SH-SY5Y (cell line): Measurements from ENCODE around the gene WNK3.

Experiments
- GATA2 ChIP-seq: IDR thresholded peaks from 2 replicates; pipeline ENCODE4 v1.6.1; 2011; ENCODE audit warnings: mild to moderate bottlenecking, low read depth, low read length
- GATA3 ChIP-seq: IDR thresholded peaks from 2 replicates; pipeline ENCODE4 v1.6.1; 2011; ENCODE audit warnings: low read depth, mild to moderate bottlenecking, low read length, moderate library complexity

Gene WNK3

DNA sequence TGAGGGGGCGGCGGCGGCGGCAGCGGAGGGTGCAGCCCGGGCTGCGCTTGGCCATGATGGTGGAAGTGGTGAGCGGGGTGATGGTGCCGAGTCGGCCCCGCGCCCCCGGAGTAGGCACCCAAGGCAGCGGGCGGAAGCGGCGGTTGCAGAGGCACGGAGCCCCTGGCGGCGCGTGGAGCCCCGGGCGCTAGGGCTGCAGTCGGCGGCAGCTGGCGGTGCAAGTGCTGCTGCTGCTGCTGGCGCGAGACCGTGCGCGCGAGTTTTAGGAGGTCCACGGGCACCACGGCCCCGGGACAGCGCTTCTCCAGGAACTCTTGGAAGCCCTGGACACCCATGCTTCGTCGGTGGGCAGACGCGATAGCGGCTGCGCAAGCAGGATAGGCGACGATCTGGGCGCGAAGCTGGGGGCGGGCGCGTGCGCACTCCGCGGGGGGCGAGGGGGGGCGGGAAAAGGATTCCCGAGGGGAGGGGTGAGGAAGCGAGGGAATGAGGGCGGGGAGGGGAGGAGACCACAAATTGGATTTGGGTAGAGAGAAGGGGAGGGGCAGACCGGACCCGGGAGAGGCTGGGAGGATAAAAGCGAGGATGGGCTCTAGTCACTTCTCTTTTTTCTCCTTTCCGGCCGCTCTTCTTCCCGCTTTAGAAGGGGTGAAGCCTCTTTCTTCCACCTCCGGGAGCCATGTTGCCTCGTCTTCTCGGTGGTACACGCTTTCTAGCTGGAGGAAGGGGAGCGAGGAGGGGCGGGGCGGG, 174.8 kb downstream of the WNK3 start, which contains the start of gene FAM120C:
Gene FAM120C (minus strand): TSS at position 391 of the 750 bp plus-strand sequence. CDS start 56 bp downstream, at position 335.
- no peak for TF ChIP-seq GATA3

DNA sequence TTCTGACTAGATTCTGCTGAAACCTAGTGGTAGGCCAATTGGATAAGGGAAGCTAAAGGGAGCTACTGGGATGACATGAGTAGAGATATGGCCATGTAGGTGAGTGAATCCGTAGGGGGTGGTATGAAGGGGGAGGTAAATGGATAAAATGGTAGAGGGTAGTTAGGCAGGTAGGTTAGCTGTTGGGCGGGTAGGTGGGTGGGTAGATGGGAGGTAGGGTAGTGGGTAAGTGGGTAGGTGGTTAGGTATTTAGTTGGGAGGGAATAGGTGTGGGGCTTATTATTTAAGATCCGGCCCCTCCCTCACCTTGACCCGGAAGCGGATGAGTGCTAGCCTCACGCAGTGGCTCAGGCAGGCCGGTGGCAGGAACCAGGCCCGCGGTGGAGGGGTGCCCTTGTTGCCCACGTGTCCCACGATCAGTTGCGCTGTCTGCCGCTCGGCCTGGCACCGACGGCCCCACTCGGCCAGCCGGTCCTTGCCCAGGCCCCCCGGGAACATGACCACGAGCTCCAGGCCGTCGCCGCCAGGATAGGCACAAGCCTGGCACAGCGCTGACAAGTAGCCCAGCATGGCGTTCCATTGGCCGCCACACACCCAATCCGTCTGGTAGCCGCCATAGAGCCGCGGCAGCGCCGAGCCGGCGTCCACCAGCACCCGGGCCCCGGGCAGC, 175.5 kb downstream of the WNK3 start:
- TF ChIP-seq GATA2 (no peak), GATA3 (no peak)

DNA sequence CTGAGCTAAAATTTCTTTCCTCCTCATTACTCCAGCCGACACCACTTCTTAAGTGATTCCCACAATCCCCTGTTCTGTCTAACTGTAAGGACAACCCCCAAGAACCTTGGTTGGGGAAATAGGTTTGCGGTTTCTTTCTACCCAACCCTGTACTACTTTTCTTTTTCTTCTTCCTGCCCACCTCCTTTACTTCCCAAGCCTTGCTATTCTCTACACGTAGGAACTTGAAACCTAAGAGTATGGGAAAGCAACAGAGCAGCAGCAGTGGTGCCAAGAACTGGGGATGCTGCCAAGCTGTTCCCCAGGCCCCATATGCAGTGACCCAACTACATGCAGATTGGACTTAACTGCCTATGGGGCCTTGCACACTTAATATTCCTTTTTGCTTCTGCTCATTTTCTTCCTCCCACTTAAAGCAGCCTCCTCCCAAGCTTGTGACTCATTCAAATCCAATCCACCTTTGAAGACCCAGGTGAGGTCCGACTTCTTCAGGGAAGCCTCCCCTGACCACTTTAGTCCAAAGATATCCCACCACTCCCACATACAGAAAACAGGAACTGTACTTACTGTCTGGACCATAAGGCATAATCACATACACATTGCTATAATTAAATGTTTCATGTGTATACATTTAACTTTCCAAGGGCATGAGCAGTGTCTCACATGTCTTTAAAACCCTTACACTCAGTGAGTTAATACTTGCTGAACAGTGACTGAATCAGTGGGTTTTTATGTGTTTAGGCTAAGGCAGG, 176.5 kb downstream of the WNK3 start:
- TF ChIP-seq GATA3 (no peak), GATA2 (no peak)

DNA sequence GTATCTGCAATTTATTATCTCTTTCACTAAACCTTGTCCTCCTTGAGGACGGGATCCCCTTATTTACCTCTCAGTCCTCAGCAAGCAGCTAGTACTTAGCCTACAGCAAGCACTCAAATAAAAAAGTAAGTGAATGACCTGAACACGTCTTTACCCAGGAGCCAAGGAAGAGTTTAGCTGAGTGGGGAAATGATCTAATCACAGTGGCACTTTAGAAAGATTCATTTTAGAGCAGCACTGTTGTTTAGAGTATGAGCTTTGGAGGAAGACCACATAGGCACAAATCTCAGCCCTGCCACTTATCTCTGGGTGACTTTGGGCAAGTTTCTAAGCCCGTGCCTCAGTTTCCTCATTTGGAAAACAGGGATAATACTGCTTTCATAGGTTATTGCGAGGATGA, 177.4 kb downstream of the WNK3 start:
- TF ChIP-seq GATA2, result no peak
- no peak for TF ChIP-seq GATA3

DNA sequence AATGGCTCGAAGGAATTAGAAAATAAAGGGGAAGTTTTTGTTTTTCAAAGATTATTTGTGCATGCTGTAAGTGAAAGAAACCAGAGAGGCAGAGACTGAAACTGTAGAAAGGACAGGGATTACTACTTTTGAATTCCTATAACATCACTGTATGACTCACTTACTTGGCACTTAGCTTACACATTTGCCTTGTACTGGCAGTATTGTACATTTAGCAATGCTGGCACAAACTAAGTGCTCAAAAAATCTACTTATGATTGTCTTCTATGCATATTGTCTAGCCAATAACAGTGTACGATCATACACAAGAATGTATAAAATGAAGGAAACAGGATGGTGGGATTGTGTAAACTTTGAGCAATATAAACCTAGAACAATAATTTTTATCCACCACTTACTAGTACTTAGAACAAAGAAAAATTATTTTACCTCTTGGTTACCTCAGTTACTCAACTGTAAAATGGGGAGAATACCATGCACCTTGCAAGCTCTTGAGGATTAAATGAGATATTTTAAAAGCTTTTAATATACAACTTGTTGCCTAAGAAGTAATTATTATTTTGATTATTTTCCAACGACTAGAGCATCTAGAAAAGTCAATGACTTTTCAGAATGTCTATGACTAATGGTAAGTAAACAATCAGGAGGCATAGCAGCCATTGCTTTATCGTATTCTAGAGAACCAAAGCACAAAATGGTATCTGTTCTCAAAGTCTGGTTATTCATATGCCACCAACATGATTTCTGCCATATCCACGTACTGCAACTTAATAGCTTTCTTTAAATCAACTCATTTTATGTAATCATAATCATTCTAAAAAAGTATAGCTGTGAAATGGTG, 179.5 kb downstream of the WNK3 start:
- TF ChIP-seq GATA2 (no peak), GATA3 (no peak)

DNA sequence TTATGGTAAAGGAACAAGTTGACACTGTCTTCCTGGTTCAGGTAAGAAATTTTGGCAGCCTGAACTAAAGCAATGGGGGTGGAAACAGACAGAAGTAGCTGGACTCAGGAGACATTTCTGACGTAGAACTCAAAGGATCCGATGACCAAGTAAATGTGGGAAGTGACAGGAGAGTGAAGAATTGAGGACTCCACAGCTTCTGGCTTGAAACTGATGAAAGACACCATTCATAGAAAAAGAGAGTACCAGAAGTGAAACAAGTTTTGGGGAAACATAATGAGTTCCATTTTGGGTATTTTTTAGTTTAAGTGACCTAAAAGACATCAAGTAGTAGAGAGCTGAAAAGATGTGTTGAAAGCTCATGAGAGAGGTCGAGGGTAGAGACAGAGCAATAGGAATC, 180.5 kb downstream of the WNK3 start:
- TF ChIP-seq GATA2, result no peak

DNA sequence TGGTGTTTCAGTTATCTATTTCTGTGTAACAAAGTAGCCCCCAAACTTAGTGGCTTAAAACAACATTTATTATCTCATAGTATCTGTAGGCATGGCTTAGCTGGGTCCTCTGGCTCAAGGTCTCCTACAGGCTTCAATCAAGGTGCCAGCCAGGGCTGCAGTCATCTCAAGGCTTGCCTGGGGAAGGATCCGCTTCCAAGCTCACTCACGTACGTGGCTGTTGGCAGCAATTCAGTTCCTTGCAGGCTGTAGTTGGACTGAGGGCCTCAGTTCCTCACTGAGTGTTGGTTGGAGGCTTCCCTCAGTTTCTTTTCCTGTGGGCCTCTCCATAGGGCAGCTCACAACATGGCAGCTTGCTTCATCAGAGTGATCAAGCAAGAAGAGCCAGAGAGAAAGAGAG, 184.1 kb downstream of the WNK3 start:
- no peak for TF ChIP-seq GATA3
- no peak for TF ChIP-seq GATA2

DNA sequence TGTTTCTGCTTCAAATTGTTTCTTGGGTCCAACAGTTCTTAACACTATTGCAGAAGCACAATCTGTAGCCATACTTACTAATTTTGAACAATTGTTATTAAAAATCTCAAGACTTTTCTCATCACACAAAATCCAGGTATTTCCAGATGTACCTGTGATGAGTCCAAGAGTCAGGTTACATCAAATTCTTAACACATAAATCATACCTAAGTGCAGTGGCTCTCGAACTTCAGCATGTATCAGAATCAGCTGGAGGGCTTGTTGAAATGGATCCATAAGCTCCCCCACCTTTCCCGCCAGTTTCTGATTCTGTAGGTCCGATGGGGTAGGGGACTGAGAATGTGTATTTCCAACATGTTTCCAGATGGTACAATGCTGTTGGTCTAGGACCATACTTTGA, 185.4 kb downstream of the WNK3 start:
- no peak for TF ChIP-seq GATA3
- TF ChIP-seq GATA2, result no peak

DNA sequence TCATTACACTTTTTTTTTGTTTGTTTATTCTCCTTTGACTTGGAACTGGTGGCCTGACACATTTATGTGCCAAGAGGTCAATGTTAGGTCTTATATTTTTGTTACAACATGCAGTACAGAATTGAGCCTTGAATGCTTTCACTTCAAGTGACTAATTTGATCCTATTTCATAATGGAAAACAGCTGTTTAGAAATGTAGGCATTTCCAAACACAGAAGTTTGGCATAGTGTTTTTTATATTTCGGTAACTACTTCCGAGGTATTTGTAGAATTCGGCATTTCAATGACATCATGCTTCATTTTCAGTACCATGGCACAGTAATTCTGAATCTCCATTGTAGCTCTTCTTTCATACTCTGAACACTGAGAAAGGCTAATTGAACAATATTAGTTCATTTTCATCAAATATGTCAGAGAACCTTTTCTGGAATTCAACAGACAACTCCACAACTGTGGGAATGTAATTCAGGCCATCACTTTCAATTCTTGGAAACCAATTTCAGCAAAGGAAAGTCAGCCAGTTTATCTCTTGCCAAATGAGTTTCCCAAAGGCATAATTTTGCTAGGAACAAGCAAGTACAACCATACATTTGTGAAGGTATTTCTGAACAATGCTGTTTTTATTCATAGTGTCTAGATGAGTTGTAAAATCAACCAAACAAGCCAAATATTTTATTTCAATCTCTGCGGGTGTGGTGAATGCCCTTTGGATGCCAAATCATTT, 186.2 kb downstream of the WNK3 start:
- TF ChIP-seq GATA2, result no peak
- no peak for TF ChIP-seq GATA3

DNA sequence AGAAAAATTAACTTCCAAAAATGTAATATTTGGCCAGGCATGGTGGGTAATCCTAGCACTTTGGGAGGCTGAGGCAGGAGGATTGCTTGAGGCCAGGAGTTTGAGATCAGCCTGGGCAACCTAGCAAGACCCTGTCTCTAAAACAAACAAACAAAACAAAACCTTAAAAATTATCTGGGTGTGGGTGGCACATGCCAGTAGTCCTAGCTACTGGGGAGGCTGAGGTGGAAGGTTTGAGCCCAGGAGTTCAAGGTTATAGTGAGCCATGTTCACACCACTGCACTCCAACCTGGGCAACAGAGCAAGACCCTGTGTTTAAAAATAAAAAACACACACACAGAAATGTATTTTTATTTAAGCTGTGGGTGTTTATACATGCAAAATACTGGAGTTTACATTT, 186.8 kb downstream of the WNK3 start:
- TF ChIP-seq GATA3 (no peak), GATA2 (no peak)

DNA sequence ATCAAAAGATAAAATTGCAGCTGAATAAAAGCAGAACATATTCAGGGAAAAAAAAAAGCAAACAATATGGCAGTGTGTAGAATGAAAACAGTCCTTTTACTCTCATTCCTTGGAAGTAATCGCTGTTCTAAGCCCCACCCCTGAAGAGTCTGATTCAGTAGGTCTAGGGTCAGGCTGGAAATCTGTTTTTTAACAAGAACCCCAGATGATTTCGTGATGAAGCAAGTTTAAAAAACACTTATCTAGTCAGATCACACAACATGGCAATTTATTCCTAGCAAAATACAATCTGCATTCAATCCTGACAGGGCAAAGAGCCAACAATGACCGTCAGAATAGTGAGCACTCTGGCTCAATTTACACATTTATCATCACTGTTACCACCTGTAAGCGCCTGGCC, 190.9 kb downstream of the WNK3 start:
- no peak for TF ChIP-seq GATA3
- peak; percentile 30 for TF ChIP-seq GATA2

DNA sequence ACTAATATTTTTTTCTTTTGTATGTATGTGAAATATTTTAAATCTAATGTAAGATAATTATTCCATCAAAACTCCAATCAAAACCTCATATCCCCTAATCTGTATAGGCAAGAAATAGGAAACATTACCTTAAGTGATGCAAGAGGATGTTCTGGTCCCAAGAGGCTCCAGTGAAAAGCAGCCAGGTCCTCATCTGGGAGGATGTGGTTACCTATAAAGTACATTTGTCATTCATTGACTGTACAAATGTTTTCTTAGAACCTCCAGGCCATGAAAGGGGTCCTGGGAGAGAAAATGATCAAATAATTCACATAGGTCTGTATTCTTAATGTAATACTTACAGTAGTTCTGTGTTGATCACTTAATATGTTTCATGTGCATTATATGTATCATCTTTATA, 200.3 kb downstream of the WNK3 start:
- TF ChIP-seq GATA2 (no peak), GATA3 (no peak)
